ENCODE data around the gene OLFM2. TPM values are rescaled to one million over a fixed set of nuclear protein-coding genes. Genes with fewer than 3 reads are reported as not detected.

OLFM2 gene
- total RNA-seq, 1 experiment from 2014 or later = 19.9 TPM

DNA sequence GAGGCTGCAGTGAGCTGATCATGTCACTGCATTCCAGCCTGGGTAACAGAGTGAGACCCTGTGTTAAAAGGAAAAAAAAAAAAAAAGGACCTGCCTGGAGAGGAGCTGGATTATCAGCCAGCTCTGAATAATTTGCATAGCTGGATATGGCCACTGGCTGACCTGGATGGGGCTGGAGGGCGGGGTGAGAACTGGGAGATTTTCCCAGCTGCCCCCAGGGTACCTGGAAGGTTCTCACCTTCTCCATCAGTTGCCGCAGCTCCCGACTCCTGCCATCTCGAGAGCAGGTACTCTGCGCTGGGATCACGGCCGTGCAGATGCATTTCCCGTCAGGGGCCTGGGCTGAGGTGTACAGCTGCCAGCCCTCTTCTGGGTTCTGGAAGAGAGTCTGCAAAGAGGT is 75.9 kb downstream of the OLFM2 start:
- intact Hi-C loops (cut with micrococcal nuclease) = no loop called here
- no peak for ATAC-seq
- Histone ChIP-seq H2AFZ (ENCODE audit: low read depth, low read length, poor library complexity, severe bottlenecking) (no peak overlapping the region), H3K4me1 (ENCODE audit: control insufficient read depth in 1 of 2, insufficient read depth in 2 of 2, low read length in 2 of 2) (peaks cover 0 to 5% of the 10 kb centered on the region in 2 experiments; a peak in 2 of 4 replicates), H3K27me3 (ENCODE audit: insufficient read depth, low read length) (no peaks in the 10 kb centered on the region), H3K9me2 (ENCODE audit: insufficient read depth) (no peaks in the 10 kb centered on the region), H3K27ac (ENCODE audit: low read depth, low read length) (no peak overlapping the region), H3K9me3 (ENCODE audit: control insufficient read depth in 1 of 2, insufficient read depth in 1 of 2, low read depth in 1 of 2, low read length in 2 of 2) (no peaks in the 10 kb centered on the region), H3K79me2 (ENCODE audit: insufficient read depth, low read length) (no peaks in the 10 kb centered on the region), H3K9ac (ENCODE audit: low read length) (no peak overlapping the region), H3K36me3 (ENCODE audit: control insufficient read depth in 1 of 2, insufficient read depth in 2 of 2, low read length in 2 of 2) (peaks cover 0 to 2% of the 10 kb centered on the region in 2 experiments; a peak in 1 of 4 replicates), H3K4me3 (replicated peaks in 1 of 2; ENCODE audit: low read depth in 1 of 2, low read length in 2 of 2) (no peak overlapping the region), H3K4me2 (ENCODE audit: low read length) (no peak overlapping the region), H4K20me1 (ENCODE audit: insufficient read depth) (no peaks in the 10 kb centered on the region)
- TF ChIP-seq EGR1 (IDR thresholded peaks at IDR 0.05; ENCODE audit: low read depth) (no peak), YY1 (IDR thresholded peaks at IDR 0.05; ENCODE audit: extremely low read depth, insufficient replicate concordance, low read depth, low read length) (no peak), CBX3 (IDR thresholded peaks at IDR 0.05; ENCODE audit: low read depth) (no peak), EZH2phosphoT487 (IDR thresholded peaks at IDR 0.05; ENCODE audit: borderline replicate concordance) (no peak), JUND (IDR thresholded peaks at IDR 0.05) (no peak), SP1 (IDR thresholded peaks at IDR 0.05; ENCODE audit: low read depth) (no peak), TCF7L2 (IDR thresholded peaks at IDR 0.05; ENCODE audit: borderline replicate concordance, extremely low read depth, insufficient read depth, insufficient read length) (no peak), POLR2A (IDR thresholded peaks at IDR 0.05; ENCODE audit: borderline replicate concordance, extremely low read depth, insufficient read depth, insufficient read length) (no peak), ZFX (IDR thresholded peaks at IDR 0.05) (no peak), ELF1 (IDR thresholded peaks at IDR 0.05; ENCODE audit: borderline replicate concordance, low read depth) (no peak), EZH2 (IDR thresholded peaks at IDR 0.05) (no peak), RAD21 (IDR thresholded peaks at IDR 0.05; ENCODE audit: low read depth) (no peak)
- TF ChIP-seq, protein P1, sequence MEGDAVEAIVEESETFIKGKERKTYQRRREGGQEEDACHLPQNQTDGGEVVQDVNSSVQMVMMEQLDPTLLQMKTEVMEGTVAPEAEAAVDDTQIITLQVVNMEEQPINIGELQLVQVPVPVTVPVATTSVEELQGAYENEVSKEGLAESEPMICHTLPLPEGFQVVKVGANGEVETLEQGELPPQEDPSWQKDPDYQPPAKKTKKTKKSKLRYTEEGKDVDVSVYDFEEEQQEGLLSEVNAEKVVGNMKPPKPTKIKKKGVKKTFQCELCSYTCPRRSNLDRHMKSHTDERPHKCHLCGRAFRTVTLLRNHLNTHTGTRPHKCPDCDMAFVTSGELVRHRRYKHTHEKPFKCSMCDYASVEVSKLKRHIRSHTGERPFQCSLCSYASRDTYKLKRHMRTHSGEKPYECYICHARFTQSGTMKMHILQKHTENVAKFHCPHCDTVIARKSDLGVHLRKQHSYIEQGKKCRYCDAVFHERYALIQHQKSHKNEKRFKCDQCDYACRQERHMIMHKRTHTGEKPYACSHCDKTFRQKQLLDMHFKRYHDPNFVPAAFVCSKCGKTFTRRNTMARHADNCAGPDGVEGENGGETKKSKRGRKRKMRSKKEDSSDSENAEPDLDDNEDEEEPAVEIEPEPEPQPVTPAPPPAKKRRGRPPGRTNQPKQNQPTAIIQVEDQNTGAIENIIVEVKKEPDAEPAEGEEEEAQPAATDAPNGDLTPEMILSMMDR (IDR thresholded peaks at IDR 0.05 in 2 of 3, conservative IDR thresholded peaks at IDR 0.05 in 1 of 3; ENCODE audit: borderline replicate concordance in 1 of 3, insufficient read depth in 1 of 3, low read depth in 2 of 3, low read length in 2 of 3) = no peak
- RAD21 ChIA-PET (ENCODE audit: low non-redundant PET in 1 of 2, low total read pairs in 2 of 2, uncharacterized antibody in 2 of 2, unreplicated experiment in 2 of 2) = no interaction called here
- no TSS peak for BruUV-seq (replicated peaks)
- no peak for DNase-seq (ENCODE audit: low read depth, low spot score)
- CTCF ChIA-PET = no interaction called here
- POLR2A ChIA-PET = no interaction called here
